HG03520 (cell line): ENCODE results near the gene GSTA2.
"Not testable (repeated sequence)": the region's sequence is repeated elsewhere in the genome, so short reads cannot be mapped to it uniquely, and the experiment has no call there.

Experiments used
- ATAC-seq: cut with Tn5 transposase; IDR thresholded peaks from one replicate; pipeline ENCODE4 v1.9.1; 2021; ENCODE audit warnings: mild to moderate bottlenecking, moderate library complexity; ENCODE audit not compliant: unreplicated experiment

Gene GSTA2

DNA sequence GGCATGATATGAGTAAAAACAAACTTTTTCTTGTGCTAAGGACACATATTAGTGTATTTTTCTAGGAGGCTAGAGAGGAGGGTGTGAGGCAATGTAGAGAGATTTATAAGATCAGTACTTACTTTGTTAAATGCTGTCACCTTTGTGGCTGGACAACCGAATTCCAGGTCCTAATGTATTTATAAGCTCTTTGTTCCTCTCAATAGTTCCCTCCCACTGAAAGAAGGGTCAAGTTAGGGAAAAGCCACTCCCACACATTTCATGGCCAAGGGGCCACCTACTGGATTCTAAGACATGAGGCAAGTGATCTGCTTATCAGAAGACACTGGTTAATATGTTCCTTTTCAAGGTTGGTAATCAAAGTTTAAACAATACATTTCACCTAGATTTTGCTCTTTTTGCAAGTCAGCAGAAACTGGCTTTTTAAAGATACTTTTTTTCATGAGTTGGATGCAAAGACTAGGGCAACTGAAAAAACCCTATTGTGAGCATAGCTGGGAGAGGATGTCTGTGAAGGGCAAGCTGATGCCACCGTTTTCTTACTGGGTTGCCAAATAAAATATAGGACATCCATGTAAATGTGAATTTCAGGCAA lies at the start of gene GSTA2:
GSTA2 (minus strand) TSS at position 154 of the 595 bp plus-strand sequence. CDS start 5,528 bp downstream, outside the sequence.
- not testable (repeated sequence) for ATAC-seq

DNA sequence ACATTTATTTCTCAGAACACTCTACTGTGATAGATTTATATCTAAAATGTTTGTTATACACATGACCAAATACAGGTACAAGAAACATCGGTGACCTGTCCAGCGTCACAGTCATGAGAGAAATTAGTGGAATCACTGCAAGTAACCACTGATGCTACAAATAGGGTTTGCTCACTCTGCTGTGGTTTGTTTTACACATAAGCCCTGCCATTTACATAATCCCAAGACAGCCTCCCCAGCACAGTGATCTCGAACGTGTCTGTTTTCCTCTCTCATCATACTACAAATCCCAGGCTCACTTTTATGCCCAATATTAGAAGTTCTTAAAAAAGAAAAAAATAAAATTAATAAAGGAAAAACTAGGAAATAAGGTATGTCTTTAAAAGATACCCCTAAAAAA lies 46.5 kb upstream of the GSTA2 start:
- not testable (repeated sequence) for ATAC-seq

DNA sequence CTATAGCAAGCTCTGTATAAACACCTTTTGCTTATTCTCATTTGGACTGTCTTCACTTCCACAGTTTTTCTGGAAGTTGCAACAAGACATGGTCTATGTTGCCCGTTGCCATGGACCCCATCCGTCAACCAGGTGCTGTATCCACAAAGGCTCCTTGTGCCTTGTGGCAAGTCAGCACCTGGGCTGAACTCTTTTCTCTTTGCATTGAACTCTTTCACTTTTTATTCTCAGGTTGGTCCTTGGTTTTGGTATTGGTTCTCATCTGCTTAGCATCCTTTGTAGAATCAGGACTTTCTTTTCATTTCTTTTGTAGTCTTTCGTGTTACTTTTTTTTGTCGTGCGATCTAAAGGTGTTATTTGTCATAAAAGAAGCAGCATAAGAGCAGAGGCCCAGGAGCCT lies 45.4 kb upstream of the GSTA2 start:
- no peak for ATAC-seq

DNA sequence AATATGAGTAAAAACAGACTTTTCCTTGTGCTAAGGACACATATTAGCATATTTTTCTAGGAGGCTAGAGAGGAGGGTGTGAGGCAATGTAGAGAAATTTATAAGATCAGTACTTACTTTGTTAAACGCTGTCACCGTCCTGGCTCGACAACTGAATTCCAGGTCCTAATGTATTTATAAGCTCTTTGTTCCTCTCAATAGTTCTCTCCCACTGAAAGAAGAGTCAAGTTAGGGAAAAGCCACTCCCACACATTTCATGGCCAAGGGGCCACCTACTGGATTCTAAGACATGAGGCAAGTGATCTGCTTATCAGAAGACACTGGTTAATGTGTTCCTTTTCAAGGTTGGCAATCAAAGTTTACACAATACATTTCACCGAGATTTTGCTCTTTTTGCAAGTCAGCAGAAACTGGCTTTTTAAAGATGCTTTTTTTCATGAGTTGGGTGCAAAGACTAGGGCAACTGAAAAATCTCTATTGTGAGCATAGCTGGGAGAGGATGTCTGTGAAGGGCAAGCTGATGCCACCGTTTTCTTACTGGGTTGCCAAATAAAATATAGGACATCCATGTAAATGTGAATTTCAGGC lies 40.5 kb upstream of the GSTA2 start, which contains the start of gene GSTA1:
GSTA1 (minus strand) TSS at position 149 of the 588 bp plus-strand sequence. CDS start 4,549 bp downstream, outside the sequence.
- ATAC-seq, result not testable (repeated sequence)

DNA sequence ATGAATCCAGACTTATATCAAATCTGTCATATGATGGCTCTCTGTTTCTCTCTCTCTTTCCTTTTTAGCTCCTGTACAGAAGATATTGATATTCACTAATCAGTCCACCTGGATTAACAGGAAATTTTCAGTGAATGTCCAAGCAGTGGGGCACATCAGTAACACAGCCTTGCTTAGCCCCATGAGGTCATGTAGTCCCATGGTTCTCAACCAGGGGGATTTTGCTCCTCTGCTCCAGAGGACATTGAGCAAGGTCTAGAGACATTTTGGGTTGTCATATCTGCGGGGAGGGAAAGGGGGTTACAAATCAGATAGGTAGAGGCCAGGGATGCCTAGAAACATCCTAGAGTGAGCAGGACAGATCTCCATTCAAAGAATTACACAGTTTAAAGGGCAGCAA lies 39.5 kb upstream of the GSTA2 start:
- no peak for ATAC-seq

DNA sequence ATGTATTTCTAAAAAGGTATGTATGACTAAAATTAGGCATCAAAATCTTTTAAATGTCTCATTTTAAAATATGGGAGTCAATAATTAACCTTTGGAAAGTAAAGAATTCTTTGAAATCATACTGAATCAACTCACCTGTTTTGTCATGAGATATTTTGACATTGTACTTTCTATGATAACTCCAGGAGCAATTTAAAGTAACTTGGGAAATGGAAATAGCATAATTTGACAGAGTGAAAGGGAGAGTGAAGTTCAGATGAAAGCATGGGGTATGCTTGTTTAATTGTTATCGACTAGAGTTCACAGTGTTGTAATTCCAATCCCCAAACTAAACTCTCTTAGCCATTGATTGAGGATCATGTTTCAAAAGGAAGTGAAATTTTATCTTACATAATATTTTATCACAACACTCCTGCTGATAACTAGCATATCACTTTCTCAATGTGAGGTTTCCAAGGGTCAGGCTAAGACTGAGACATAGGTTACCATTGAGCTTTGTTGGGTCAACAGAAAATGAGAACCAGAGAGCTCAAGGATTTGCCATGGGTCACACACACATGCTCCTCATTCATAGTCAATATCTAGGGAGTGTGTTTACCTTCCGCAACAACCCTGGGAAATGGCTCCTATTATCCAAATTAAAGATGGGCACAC lies 38.0 kb upstream of the GSTA2 start:
- no peak for ATAC-seq

DNA sequence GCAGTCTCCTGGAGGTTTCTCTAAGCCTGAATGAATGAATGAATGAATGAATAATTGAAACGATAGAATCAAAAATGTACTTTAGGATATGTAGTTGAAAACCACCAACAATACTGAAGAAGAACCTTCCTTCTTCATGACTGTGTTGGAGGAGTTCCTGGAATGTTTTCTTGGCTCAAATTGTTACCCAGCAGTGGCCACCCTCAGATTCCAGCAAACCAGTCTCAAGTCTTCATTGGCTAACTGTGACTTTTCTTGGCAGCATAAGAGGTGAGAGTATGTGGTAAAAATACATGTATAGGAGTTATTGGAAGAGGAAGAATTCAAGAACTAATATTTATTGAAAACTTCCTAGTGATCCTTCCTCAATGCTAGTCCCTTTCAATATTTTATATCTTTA lies 36.0 kb upstream of the GSTA2 start:
- not testable (repeated sequence) for ATAC-seq

DNA sequence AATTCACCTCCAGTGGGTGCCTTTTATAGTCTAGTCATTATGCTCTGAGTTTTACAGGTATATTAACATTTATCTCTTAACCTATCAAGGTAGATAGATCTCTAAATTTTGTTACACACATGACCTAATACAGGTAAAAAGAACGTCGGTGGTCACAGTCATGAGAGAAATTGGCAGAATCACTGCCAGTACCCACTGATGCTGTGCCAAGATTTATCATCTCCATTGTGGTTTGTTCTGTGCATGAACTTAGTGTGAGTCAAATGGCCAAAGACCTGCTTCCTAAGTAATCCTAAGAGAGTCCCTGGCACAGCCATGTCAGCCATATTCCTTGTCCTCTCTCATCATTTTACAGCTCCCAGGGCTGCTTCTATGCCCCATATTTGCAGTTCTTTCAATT lies 31.1 kb upstream of the GSTA2 start:
- not testable (repeated sequence) for ATAC-seq

DNA sequence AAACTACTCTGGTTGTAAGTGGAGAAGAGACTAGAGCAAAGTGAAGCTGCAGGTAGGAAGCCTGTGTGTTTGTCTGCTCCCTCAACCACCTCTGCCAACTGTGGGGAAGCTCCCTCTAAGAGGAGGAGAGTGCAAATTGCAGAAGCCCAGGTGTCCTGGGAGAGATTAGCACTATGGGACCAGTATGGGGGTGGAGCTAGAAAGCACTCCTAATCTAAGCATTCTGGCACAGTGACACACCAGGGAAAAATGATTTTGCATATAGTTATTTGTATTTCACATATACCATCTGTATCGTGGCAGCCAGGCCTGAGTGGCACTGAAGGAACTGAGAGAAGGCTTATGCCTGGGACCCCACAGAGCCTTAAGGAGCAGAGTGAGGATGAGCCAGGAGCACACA lies 27.6 kb upstream of the GSTA2 start:
- ATAC-seq, result no peak

DNA sequence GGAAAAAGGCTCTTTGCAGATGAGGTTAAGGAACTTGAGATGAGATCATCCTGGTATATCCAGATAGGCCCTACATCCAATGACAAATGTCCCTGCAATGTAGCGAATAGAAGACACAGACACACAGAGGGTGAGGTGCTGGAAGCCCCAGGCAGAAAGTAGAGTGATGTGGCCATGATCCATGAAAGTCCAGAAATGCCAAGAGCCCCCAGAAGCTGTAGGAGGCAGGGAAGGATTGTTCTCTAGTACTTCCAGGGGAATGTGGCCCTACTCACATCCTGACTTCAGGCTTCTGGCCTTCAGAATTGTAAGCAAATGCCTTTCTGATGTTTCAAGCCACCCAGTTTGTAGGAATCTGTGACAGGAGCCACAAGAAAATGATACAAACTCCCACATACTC lies 26.4 kb upstream of the GSTA2 start:
- ATAC-seq, result not testable (repeated sequence)

DNA sequence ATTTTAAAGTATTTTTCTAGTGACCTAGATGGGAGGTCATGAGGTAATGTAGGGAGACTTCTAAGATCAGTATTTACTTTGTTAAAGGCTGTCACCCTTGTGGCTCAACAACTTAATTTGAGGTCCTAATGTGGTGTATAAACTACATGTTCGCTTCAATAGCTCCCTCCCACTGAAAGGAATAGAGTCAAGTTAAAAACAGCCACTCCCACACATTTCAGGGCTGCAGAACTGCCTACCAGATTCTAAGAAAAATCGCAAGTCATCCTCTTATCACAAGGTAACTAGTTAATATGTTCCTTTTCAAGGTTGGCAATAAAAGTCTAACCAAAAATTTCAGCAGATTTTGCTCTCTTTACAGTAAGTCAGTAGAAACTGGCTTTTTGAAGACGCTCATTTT lies 25.2 kb upstream of the GSTA2 start:
- ATAC-seq, result no peak

DNA sequence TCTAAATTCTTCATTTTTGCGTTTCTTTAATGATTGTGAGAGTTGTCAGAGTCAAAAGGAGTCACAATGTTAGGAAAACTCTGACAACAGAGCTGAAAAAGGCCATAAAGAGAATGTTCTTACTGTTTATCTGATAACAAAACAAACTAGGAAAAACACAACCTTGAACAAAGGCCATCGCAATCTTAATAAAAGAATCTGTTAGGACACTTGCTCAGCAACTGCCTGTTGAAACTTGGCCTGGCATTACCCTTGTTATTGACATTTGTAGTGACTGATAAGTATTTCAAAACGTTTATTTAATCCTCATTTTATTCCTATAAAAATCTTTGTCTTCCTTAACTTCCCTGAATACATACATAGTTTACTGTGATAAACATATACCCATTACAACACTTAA lies 24.6 kb upstream of the GSTA2 start:
- ATAC-seq, result no peak

DNA sequence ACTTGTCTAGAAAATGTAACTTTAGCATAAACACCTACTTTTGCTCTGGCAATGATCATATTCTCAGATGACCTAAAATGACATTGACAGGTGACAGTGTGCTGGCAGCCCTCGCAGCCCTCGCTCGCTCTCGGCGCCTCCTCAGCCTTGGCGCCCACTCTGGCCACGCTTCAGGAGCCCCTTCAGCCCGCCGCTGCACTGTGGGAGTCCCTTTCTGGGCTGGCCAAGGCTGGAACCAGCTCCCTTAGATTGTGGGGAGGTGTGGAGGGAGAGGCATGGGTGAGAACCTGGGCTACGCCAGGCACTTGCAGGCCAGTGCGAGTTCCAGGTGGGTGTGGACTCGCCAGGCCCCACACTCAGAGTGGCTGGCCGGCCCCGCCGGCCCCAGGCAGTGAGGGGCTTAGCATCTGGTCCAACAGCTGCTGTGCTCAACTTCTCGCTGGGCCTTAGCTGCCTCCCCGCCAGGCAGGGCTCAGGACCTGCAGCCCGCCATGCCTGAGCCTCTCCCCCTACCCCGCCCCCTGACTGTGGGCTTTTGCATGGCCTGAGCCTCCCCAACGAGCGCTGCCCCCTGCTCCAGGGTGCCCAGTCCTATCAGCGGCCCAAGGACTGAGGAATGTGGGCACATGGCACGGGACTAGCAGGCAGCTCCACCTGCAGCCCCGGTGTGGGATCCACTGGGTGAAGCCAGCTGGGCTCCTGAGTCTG lies 23.1 kb upstream of the GSTA2 start:
- no peak for ATAC-seq

DNA sequence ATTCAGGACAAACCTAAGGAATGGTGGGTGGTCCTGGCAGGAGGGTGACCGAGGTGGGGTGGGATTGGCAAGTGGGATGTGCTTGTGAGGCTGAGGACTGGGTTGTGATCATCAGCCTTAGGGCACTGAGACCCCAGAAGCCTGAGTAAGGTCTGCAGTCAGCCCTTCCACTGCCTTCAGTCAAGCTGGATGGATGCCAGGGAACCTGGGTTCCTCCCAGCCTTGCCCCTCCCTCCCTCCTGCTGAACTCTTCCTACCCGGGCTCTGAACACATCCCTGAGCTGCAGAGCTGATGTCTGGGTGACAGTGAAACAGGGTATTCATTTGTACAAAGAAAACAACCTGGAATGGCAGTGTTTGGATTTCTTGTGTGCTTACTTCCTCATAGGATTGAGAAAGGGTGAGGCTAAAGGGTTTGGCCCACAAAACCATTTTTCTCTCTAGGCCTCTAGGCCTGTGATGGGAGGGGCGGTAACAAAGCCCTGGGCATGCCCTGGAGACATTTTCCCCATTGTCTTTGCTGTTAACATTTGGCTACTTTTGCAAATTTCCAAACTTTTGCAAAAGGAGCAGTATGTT lies 19.5 kb upstream of the GSTA2 start:
- not testable (repeated sequence) for ATAC-seq

DNA sequence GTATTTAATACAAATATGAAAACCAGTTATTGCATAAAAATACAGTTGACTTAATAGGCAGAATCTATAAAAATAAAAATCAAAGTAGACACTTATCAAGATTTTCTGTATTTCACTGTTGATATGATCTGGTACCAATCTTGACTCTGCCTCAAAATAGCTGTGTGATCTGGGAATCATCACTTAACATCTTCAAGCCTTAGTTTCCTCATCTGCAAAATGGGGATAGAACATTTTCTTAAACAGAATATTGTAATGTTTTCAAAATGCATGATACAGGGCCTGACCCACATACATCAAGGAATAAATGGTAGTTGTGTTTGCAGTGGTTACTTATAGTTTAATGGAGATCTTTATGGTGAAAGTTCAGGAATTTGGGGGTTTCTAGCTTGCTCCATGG lies 18.9 kb upstream of the GSTA2 start:
- ATAC-seq, result not testable (repeated sequence)

DNA sequence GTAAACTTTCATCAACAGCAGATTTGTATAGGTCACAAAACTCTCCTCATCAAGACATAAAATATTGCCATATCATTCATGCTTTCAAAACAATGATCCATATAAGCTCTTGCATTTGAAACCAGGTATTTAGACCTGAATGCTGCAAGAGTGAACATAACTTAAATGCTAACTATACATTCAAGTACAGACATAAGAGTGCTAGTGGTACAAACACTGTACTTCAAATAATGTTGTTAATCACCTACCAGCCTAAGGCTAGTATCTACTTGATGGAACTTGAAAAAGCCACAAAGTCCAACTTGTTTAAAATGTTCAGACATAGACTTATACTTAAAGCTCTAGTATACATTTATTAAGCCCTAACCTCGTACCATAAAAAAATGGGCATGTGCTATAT lies 16.0 kb upstream of the GSTA2 start:
- ATAC-seq, result no peak

DNA sequence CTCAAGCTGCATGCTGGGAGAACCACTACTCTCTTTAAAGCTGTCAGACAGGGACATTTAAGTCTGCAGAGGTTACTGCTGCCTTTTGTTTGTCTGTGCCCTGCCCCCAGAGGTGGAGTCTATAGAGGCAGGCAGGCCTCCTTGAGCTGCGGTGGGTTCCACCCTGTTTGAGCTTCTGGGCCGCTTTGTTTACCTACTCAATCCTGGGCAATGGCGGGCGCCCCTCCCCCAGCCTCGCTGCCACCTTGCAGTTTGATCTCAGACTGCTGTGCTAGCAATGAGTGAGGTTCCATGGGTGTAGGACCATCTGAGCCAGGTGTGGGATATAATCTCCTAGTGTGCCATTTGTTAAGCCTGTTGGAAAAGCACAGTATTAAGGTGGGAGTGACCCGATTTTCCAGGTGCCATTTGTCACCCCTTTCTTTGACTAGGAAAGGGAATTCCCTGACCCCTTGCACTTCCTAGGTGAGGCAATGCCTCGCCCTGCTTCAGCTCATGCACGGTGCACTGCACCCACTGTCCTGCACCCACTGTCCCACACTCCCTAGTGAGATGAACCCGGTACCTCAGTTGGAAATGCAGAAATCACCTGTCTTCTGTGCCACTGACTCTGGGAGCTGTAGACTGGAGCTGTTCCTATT lies 13.6 kb upstream of the GSTA2 start:
- not testable (repeated sequence) for ATAC-seq

DNA sequence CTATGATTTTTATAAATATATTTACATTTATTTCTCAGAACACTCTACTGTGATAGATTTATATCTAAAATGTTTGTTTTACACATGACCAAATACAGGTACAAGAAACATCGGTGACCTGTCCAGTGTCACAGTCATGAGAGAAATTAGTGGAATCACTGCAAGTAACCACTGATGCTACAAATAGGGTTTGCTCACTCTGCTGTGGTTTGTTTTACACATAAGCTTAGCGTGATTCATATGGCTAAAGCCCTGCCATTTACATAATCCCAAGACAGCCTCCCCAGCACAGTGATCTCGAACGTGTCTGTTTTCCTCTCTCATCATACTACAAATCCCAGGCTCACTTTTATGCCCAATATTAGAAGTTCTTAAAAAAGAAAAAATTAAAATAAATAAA lies 6.1 kb upstream of the GSTA2 start:
- not testable (repeated sequence) for ATAC-seq

DNA sequence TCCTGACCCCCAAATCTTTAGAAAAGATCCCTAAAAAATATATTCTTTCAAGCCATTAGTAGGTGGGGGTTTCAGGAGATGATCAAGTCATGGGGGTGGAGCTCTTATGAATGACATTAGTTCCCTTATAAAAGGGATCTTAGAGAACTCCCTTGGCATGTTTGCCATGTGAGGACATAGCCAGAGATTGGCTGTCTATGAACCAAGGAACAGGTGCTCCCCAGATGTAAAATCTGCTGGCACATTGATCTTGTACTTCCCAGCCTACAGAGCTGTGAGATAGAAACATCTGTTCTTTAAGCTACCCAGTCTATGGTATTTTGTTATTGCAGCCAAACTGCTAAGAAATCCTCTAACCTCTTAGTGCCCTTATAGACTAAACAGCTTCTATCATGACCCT lies 4.4 kb upstream of the GSTA2 start:
- ATAC-seq, result not testable (repeated sequence)

DNA sequence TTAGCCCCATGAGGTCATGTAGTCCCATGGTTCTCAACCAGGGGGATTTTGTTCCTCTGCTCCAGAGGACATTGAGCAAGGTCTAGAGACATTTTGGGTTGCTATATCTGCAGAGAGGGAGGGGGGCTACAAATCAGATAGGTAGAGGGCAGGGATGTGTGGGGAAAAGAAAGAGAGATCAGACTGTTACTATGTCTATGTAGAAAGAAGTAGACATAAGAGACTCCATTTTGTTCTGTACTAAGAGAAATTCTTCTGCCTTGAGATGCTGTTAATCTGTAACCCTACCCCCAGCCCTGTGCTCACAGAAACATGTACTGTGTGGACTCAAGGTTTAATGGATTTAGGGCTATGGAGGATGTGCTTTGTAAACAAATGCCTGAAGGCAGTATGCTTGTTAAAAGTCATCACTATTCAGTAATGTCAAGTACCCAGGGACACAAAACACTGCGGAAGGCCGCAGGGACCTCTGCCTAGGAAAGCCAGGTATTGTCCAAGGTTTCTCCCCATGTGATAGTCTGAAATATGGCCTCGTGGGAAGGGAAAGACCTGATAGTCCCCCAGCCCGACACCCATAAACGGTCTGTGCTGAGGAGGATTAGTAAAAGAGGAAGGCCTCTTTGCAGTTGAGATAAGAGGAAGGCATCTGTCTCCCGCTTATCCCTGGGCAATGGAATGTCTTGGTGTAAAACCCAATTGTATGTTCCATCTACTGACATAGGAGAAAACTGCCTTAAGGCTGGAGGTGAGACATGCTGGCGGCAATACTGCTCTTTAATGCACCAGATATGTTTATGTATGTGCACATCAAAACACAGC lies 1.4 kb downstream of the GSTA2 start:
- ATAC-seq, result not testable (repeated sequence)
